Measurements from ENCODE around the gene ESD.

- no peak for TF ChIP-seq CTCF (tag by site-specific recombination; IDR thresholded peaks at IDR 0.05)
- no peak for TF ChIP-seq ZNF549 (tag by site-specific recombination; IDR thresholded peaks at IDR 0.05)
- TF ChIP-seq ZNF19 (tag by site-specific recombination; IDR thresholded peaks at IDR 0.05; ENCODE audit: low read depth) = no peak
- no peak for TF ChIP-seq ZNF791 (tag by site-specific recombination; IDR thresholded peaks at IDR 0.05)
- TF ChIP-seq ZNF776 (tag by site-specific recombination; IDR thresholded peaks at IDR 0.05; ENCODE audit: borderline replicate concordance) = no peak
- TF ChIP-seq ZNF792 (tag by site-specific recombination; IDR thresholded peaks at IDR 0.05) = no peak
- TF ChIP-seq YY1 (tag by site-specific recombination; IDR thresholded peaks at IDR 0.05) = no peak
- no peak for TF ChIP-seq SETDB1 (IDR thresholded peaks at IDR 0.05; ENCODE audit: insufficient read length, low read length)
- TF ChIP-seq ZNF585B (tag by site-specific recombination; IDR thresholded peaks at IDR 0.05) = no peak
- TF ChIP-seq REST (tag by site-specific recombination; IDR thresholded peaks at IDR 0.05) = no peak
- no peak for TF ChIP-seq TRIM28 (IDR thresholded peaks at IDR 0.05; ENCODE audit: borderline replicate concordance, low read length)
- TF ChIP-seq ZNF488 (tag by site-specific recombination; IDR thresholded peaks at IDR 0.05) = no peak
- TF ChIP-seq ZNF501 (tag by site-specific recombination; IDR thresholded peaks at IDR 0.05) = no peak
Observed at GRCh38 chr13:46795321-46795720, 1.6 kb downstream of the ESD start.

Measured in HEK293 (cell line).